Loucy (cell line): Measurements from ENCODE around the gene STPG3.

Experiments used
- EZH2phosphoT487 ChIP-seq: fragments of 200-600 bp; IDR thresholded peaks from 2 replicates; pipeline ENCODE4 v1.6.1; 2018; ENCODE audit warnings: antibody characterized with exemption, mild to moderate bottlenecking, moderate library complexity, borderline replicate concordance
- TF ChIP-seq, protein P1 (sequence below): fragments of 200-600 bp; sonication (generic); conservative IDR thresholded peaks from 2 replicates; pipeline ENCODE4 v1.5.1; 2014; ENCODE audit warnings: mild to moderate bottlenecking, antibody characterized with exemption, low read length

DNA sequence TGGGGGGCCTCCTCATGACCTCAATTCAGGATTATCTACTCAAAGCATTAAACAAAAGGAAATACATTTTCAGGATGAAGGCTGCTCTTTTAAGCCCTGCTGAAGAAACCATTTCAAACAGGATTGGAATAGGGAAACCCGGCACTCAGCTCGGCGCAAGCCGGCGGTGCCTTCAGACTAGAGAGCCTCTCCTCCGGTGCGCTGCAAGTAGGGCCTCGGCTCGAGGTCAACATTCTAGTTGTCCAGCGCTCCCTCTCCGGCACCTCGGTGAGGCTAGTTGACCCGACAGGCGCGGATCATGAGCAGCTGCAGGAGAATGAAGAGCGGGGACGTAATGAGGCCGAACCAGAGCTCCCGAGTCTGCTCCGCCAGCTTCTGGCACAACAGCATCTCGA lies 46.4 kb upstream of the STPG3 start:
- TF ChIP-seq, protein P1, sequence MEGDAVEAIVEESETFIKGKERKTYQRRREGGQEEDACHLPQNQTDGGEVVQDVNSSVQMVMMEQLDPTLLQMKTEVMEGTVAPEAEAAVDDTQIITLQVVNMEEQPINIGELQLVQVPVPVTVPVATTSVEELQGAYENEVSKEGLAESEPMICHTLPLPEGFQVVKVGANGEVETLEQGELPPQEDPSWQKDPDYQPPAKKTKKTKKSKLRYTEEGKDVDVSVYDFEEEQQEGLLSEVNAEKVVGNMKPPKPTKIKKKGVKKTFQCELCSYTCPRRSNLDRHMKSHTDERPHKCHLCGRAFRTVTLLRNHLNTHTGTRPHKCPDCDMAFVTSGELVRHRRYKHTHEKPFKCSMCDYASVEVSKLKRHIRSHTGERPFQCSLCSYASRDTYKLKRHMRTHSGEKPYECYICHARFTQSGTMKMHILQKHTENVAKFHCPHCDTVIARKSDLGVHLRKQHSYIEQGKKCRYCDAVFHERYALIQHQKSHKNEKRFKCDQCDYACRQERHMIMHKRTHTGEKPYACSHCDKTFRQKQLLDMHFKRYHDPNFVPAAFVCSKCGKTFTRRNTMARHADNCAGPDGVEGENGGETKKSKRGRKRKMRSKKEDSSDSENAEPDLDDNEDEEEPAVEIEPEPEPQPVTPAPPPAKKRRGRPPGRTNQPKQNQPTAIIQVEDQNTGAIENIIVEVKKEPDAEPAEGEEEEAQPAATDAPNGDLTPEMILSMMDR, result no peak
- no peak for TF ChIP-seq EZH2phosphoT487
